HG03159 (cell line): Measurements from ENCODE around the gene NR3C2.
"Not testable (repeated sequence)": the region's sequence is repeated elsewhere in the genome, so short reads cannot be mapped to it uniquely, and the experiment has no call there.

Experiments used
- ATAC-seq: cut with Tn5 transposase; IDR thresholded peaks from one replicate; pipeline ENCODE4 v1.9.1; 2021; ENCODE audit warnings: mild to moderate bottlenecking, moderate library complexity; ENCODE audit not compliant: unreplicated experiment

NR3C2 gene

DNA sequence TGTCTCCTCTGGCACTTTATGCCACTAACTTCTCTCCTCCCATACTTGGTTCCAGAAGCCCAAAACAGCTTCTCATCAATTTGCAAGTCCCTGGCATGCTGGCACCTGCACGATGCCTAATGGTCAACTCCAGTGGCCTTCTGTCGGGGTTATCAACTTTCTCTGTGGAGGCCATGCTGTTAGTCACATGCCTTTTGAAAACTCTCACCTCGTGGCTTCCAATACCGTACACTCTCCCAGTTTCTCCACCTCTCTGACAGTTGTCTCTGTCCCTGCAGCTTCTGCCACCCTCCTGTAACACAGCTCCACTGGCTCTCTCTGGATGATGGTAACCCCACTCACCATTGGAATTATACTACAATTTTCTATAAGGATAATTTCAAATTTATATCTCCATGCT is 324.0 kb downstream of the NR3C2 start:
- no peak for ATAC-seq

DNA sequence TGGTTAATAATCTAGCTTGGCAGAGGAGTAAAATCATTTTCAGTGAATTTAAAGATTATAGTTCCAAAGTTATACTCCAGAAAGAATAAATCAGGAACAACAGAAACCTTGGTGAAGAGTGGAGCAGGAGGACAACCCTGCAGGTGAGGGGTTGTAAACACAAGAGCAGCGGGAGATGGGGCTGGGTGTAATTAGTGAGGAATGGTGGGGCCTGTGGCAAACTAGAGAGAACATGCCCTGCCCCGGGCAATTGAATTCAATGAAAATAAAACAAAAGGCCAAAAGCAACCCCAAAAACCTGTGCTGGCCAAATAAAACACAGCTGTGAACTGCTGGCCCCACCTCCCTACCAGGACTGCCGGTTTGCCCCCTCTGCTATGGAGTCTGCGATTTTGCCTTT is 325.2 kb downstream of the NR3C2 start:
- ATAC-seq = no peak

DNA sequence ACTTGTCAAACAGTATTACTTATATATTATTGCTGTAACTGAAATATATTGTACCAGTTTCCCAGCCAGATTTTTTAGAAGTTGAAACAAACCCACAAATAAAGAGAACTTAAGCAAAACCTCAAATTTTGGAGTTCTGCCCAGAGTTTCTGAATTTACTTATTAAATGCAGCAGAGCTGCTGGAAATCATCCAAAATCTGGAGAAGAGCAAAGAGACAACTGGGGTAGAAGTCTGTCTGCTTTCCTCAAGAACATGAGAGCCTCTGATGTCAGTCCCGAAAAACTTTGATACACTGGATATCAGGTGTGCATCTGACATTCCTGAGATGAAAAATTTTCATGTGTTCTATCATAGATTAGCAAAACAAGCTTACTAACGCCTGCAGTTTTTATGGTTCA is 325.9 kb downstream of the NR3C2 start:
- no peak for ATAC-seq

DNA sequence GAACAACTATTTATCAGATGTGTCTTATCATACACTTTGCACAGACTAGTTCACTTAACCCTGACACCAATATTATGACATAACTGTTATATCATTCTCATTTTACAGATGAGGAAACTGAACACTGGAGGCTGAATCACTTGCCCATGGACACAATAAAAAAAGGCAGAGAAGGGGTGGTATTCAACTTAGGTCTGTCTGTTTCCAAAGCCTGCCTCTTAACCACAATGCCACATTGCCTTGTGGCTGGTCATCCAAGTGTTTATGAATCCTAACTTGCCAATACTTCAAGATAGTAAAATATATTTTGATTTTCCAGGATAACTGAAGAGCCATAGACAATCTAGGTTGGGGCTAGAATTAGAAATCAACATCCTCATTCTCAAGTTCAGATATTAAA is 327.8 kb downstream of the NR3C2 start:
- ATAC-seq = no peak

DNA sequence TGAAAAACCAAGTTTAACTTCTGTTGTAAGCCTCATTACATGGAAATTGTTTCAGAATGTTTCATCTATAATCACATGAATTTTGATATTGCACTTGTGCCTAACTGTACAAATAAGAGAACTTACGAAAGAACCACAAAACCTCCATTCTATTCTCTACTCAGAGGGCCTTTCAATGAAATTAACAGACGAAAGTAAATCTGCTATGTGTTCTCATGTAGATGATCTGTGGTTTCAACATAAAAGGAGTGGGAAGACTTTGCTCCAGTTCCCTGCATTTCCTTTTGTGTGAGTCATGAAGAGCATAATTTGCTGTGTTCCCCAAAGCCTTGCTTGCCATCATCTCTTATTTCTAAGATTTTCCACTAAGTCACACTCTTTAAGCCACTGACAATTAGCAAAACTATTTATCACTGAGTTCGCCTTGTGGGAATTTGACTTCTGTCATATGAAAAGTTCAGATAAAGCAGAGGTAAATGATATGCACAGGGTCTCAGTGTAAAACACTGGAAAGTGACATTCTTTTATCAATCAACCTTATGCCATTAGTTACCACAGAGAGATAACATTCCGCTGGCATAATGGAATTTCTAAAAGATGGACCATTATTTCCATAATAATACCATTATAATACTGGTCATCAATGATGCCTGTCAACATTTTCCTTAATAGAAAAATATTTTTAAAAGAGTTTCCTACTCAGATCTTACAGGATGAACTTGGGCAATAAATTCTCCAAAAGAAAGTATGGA is 329.8 kb downstream of the NR3C2 start:
- ATAC-seq = no peak

DNA sequence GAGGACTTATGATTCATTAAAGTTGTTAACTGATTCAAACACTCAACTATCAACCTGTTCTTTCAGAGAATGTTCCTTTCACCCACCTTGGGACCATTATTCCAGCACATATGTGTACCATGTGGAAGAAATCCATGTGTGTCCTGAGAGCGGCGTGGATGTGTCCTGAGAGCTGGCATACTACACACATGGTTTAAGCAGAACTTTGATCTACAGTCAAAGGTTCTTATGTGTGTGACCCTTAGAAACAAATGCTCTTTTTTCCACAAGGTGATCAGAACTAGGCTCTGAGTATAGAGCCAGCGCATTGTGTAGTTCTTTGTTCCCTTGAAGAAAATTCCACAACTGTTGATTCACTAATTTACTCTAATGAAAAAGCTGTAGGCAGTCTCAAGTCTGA is 332.0 kb downstream of the NR3C2 start:
- no peak for ATAC-seq

DNA sequence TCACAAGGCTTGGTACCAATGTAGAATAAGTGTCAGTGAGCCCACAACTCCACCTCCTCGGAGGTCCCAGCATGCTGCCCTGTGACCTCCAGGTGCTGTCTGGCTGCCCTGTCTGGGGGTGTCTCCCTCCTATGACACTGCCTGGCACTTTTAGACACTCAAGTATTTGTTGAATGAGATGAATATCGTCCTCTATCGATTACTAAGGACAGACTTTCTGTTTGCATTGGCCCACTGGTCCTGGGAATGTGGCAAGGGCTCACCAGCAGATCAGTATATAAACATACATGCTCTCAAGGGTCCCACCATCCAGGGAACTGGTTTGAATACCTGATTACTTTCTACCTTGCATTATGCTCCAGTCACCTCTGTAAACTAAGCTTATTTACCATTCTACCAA is 333.0 kb downstream of the NR3C2 start:
- ATAC-seq = no peak

DNA sequence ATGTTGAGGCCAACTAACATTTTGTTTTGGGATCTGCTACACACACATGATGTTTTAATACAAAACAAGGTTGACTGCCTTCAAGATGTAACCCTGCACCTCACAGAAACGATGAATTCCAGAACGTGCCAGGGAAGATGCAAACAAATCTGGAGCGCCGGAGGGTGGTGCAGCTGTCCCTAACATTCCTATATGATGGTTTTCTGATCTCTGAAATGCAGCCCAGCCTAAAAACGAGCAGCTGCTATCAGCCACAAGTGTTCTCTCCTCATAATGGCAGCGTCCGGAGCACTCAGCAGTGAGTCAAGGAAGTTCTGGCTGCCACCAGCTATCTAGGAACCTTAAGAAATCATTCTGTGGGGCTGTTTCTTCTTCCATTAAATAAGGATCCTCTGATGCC is 333.4 kb downstream of the NR3C2 start:
- no peak for ATAC-seq

DNA sequence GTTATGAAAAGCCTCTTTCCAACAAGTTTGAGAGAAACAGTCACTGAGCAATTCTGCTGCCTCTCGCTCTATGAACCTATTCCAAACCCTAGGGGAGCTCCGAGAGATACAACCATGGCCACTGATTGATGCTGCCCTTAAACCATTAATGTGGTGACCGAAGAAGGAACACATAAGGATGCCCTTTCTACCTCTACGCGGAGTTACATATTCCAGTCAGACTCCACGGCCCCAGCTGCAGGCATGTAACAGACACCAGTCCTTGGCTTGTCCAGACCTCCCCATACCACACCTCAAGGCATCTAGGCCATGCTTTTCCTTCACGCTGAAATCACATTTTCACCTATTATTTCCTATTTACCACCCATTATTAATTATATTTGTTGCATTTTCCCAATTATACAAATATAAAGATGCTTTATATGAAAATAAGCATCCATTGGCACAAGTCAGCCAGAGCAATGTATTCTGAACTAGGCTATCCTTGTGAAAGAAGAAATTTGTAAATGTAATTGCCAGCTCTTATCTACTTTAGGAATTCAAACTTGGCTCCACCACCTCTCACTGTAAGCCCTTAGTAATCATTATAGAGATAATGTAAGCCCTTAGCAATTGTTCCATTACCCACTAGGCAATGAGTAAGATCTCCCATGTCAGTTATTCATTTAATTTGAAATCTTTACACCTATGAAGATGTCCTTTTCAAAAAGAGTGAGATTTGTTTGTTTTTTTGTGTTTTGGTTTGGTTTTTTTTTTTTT is 338.4 kb downstream of the NR3C2 start:
- no peak for ATAC-seq

DNA sequence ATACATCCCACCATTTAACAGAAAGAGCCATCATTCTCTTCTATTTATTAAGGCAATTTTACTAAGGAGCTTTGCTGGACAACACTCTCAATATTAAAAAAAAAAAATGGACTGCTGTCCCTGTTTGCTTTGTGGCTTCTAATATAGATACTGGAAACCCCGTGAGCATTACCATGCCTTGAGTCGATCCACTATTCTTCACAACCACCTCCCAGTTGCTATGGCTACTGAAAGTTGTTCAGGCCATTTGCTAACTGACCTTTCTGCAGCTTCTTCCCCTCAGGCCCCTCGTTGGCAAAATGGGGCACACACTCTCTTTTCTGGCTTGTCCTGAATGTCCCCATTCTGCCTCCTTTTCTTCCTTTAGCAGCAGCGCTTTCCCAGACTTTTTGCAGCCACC is 340.4 kb downstream of the NR3C2 start:
- no peak for ATAC-seq

DNA sequence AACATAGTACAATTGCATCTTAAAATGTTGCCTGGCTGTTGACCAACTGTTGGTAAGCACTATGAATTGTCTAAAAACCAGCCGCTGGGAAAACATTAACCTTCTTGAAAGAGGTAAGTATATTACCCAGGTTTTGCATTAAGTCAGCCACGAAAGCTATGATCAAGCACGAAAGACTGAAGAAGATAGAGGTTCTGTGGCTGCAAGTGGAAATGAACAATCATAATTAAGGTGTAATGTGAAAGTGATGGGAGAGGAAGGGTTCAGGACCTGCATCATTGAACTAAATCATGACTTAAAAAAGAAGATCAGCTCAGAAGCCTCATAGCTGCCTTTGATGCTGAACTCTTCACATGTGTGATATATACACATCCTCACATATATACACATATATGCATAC is 341.0 kb downstream of the NR3C2 start:
- no peak for ATAC-seq

DNA sequence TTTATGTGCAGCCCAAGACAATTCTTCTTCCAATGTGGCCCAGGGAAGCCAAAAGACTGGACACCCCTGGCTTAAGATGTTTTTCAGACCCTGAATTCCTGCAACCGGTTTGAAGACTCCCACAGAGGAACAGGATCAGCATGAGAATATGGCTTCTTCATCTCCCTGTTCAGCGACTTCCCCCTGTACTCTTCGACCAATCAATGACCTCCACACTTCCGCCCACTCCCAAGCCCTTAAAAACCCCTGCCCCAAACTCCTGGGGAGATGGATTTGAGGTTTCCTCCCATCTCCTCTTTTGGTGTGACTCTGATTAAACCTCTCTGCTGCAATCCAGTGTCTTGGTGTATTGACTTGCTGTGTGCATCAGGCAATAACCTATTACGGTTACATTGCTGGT is 344.4 kb downstream of the NR3C2 start:
- no peak for ATAC-seq

DNA sequence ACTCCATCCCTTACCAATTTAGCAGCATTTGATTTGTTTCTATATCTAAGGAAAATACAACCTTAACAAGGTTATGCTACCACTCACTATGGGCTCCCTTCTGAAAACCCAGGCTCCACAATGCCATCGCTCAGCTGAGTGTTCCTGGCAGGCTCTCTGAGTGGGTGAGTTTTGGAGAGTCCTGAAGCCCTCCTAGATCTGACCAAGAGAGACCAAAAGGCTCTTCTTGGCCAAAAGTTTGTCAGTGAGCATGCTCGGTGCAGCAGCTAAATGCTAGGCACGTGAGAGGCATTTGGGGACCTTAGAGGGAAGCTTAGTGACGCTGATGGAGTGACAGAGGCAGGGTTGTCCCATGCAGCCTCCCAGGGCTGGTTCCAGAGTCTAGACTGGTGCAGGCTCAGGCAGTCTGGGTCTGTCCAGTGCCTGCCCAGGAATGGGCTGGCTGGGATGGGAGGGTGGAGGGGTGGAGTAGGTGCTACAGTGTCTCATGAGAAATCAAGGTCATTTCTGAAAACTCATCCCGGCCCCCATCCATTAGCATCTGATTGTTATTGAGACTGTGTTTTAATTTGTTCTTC is 346.8 kb downstream of the NR3C2 start:
- no peak for ATAC-seq

DNA sequence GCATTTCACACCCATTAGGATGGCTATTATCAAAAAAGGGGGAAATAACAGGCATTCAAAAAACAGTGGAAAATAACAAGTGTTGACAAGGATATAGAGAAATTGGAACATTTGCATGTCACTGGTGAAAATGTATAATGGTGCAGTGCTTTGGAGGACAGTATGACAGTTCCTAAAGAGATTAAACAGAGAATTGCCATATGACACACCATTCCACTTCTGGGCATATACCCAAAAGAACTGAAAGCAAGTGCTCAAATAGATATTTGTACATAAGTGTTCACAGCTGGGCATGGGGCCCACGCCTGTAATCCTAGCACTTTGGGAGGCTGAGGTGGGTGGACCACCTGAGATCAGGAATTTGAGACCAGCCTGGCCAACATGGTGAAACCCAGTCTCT is 348.1 kb downstream of the NR3C2 start:
- ATAC-seq = no peak

DNA sequence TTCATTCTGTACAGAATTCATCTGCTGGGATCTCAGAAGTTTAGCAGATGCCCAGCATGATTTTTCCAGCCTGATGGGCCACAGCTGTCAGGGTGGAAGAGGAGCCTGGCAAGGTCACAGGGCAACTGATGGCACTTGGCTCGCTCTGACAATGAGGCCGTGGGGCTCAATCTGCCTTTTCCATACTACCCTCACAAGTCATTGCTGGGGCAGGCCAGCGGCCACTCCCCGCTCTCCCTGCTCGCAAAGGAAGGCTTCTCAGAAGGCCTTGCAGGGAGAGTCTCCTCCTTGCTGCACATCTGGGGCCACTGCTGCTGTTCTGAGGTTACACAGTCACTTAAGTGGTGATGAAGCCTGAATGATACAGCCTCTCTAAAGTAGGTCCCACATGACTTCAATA is 349.1 kb downstream of the NR3C2 start:
- ATAC-seq = no peak

DNA sequence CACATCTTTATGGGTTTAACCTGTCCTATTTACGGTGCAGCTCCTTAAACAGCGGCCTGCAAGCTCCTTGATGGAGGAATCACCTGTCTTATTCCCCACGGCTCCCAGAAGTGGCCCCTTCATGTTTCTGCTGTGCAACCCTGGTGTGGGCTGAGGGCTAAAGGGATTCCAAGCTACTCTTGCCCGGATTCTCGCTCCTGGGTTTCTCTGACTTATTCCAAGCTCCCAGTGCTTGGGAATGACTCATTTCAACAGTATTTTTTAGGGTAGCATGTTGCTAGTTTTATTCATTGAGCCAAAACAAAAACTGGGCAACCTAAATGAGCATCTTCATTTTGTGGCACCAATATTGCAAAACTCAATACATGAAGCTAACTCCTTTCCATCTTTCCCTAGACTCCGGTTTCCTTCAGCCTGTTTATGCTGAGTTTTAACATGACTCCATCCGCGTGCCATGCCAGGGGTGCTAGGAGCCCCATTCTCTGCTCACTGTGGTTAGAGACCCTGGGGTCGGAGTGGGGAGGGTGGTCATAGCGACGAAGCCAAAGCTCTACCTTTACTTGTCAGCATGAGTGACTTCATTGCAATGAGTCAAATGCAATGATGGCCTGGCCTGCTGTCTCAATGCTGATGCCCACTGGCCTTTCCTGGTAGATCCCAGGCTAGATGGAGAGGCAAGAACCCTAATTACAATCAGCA is 349.7 kb downstream of the NR3C2 start:
- no peak for ATAC-seq

DNA sequence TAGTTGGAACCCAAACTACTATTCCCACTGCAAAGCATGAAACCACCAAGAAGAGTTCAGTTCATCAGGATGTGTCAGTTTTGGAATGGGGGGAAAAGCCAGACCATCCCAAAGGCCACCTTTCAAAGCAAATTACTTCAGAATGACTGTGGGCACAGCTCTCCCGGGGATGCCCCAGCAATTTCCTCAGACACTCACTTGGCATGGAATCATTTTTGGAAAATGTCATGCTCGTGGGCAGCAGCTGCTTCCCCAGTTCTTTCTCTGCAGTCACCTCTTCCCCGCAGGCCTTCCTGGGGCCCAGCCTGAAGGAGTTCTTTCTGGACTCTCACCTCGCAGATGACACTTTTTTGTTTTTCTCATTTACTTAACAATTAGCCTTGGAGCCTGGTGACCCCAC is 350.3 kb downstream of the NR3C2 start:
- ATAC-seq = no peak

DNA sequence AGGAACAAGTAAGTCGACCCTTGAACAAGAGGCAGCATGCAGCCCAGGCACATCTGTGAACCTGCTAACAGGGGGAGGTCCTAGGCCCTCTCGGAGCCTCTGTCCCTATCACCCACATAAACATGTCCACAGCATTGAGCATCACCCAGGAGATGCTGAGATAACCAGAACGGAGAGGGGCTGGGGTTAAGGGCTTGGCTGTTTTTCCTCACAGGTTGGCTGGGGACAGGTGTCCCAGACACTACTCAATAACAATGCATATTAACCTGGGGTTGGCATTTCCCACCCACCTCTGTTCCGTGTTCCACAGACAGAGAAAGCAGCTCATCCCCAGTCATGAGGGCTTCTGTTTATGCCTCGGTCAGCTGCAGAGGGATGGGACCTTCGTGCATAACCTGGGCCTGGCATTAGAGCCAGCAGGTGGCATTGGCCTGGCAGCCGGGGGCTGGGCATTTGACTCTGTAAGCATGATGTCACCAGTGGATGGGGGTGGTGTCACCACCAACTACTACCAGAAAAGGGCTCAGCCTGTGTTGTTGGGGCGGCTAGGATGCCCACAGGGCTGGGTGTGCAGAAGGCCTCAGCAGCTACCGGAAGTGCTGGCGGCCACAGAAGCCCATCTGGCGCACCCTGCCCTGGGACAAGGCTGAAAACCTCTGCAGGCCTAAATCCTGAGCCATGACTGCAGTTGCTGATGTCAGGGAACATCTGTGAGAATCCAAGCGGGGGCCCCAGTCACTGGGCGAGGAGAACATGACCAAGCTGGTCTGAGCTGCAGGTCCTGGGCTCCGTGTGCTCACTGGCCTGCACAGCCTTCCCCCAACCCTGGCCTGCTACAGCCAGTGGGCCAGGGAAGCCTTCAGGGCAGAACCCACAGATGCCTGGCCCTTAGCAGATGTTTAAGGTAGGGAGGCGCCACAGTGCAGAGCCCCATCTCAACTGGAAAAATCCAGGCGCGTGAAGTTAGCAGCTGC is 351.4 kb downstream of the NR3C2 start:
- ATAC-seq = no peak

DNA sequence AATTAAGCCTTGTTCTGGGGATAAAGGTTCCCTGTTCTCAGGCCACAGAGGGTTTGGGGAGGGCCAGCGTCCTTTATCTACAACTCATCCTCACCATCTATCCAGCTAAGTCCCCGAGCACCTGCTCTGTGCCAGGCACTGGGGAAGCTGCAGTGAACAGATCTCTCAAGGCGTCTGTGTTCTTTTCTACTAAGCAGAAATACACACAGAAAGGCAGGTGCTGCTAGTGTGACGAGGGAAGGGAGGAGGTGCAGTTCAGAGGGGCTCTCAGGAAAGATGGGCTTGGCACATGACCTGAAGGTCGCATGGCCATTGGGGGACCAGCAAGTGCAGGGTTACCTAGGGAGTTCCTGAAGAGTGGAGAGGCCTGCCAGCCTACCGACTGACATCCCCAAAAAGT is 352.2 kb downstream of the NR3C2 start:
- ATAC-seq = no peak

DNA sequence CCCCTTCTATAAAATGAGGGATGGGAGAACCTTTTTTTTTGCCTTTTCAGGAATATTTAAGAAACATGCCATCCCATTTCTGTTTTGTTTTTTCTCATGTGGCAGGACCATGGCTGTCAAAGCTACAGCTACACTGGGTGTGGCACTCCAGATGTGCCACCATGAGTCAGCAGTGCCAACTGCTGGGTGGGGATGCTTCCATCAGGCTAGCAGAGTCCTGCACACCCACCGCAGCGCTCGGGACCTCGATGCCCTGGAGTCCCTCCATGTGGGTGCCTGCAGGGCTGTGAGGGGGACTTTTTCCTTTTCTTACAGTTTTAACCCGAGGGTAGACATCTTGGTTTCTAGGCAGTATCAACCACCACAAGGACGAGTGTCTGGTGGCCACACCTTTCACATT is 352.6 kb downstream of the NR3C2 start:
- no peak for ATAC-seq

DNA sequence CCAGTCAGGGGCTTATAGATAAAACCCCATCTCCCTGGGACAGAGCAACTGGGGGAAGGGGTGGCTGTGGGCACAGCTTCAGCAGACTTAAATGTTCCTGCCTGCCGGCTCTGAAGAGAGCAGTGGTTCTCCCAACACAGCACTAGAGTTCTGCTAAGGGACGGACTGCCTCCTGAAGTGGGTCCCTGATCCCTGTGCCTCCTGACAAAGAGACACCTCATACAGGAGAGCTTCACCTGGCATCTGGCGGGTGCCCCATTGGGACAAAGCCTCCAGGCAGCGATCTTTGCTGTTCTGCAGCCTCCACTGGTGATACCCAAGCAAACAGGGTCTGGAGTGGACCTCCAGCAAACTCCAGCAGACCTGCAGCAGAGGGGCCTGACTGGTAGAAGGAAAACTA is 359.1 kb downstream of the NR3C2 start:
- ATAC-seq = not testable (repeated sequence)
